HG03060 (cell line): Measurements from ENCODE around the gene TJAP1.
"Not testable (repeated sequence)": the region's sequence is repeated elsewhere in the genome, so short reads cannot be mapped to it uniquely, and the experiment has no call there.

Experiments used
- ATAC-seq: cut with Tn5 transposase; IDR thresholded peaks from one replicate; pipeline ENCODE4 v1.9.1; 2021; ENCODE audit warnings: low read depth, moderate number of reproducible peaks; ENCODE audit not compliant: unreplicated experiment

TJAP1 gene

GRCh38 chr6:43476746-43477145, 624 bp upstream of the TJAP1 start:
- no peak for ATAC-seq

GRCh38 chr6:43478008-43478372, 620 bp downstream of the TJAP1 start:
- no peak for ATAC-seq

- no peak for ATAC-seq
Observed at GRCh38 chr6:43481075-43481474, 3.7 kb downstream of the TJAP1 start.

GRCh38 chr6:43481591-43482236, 4.3 kb downstream of the TJAP1 start:
- no peak for ATAC-seq

GRCh38 chr6:43488667-43489276, 11.4 kb downstream of the TJAP1 start:
- no peak for ATAC-seq

- no peak for ATAC-seq
Observed at GRCh38 chr6:43489277-43490072, 12.1 kb downstream of the TJAP1 start.

- no peak for ATAC-seq
Observed at GRCh38 chr6:43490523-43490939, 13.2 kb downstream of the TJAP1 start.

GRCh38 chr6:43491750-43492661, 14.6 kb downstream of the TJAP1 start:
- ATAC-seq: no peak

- ATAC-seq: no peak
Observed at GRCh38 chr6:43492673-43493072, 15.3 kb downstream of the TJAP1 start.

- no peak for ATAC-seq
Observed at GRCh38 chr6:43493230-43493629, 15.9 kb downstream of the TJAP1 start.

GRCh38 chr6:43493833-43494232, 16.5 kb downstream of the TJAP1 start:
- no peak for ATAC-seq

GRCh38 chr6:43494321-43494720, 17.0 kb downstream of the TJAP1 start:
- ATAC-seq: no peak

- ATAC-seq: no peak
Observed at GRCh38 chr6:43494766-43495165, 17.4 kb downstream of the TJAP1 start.

- ATAC-seq: no peak
Observed at GRCh38 chr6:43495409-43495941, 18.1 kb downstream of the TJAP1 start.

GRCh38 chr6:43496370-43497128, 19.2 kb downstream of the TJAP1 start:
- no peak for ATAC-seq

- no peak for ATAC-seq
Observed at GRCh38 chr6:43497129-43497396, 19.7 kb downstream of the TJAP1 start.

- ATAC-seq: no peak
Observed at GRCh38 chr6:43497689-43498088, 20.3 kb downstream of the TJAP1 start.

- ATAC-seq: not testable (repeated sequence)
Observed at GRCh38 chr6:43498291-43498690, 20.9 kb downstream of the TJAP1 start.

GRCh38 chr6:43499028-43499815, 21.9 kb downstream of the TJAP1 start:
- no peak for ATAC-seq
